HG03139 (cell line): ENCODE data around the gene TMEM108.

Experiments
- ATAC-seq: cut with Tn5 transposase; IDR thresholded peaks from one replicate; pipeline ENCODE4 v1.9.1; 2021; ENCODE audit not compliant: unreplicated experiment

Gene TMEM108

GRCh38 chr3:133273346-133273745 lies 235.2 kb downstream of the TMEM108 start:
- ATAC-seq: no peak

- no peak for ATAC-seq
Measured at GRCh38 chr3:133274477-133274876, 236.3 kb downstream of the TMEM108 start.

GRCh38 chr3:133276594-133276993 lies 238.4 kb downstream of the TMEM108 start:
- no peak for ATAC-seq

GRCh38 chr3:133277813-133278212 lies 239.6 kb downstream of the TMEM108 start:
- no peak for ATAC-seq

- ATAC-seq: no peak
Measured at GRCh38 chr3:133278260-133279043, 240.3 kb downstream of the TMEM108 start.

GRCh38 chr3:133280586-133280985 lies 242.4 kb downstream of the TMEM108 start:
- ATAC-seq: no peak

GRCh38 chr3:133282236-133282635 lies 244.0 kb downstream of the TMEM108 start:
- no peak for ATAC-seq

- ATAC-seq: no peak
Measured at GRCh38 chr3:133283958-133284807, 246.0 kb downstream of the TMEM108 start.

- no peak for ATAC-seq
Measured at GRCh38 chr3:133289322-133289721, 251.1 kb downstream of the TMEM108 start.

- no peak for ATAC-seq
Measured at GRCh38 chr3:133292296-133292695, 254.1 kb downstream of the TMEM108 start.

GRCh38 chr3:133293397-133294110 lies 255.4 kb downstream of the TMEM108 start:
- ATAC-seq: no peak

- ATAC-seq: no peak
Measured at GRCh38 chr3:133294253-133294652, 256.1 kb downstream of the TMEM108 start.

GRCh38 chr3:133295199-133295901 lies 257.2 kb downstream of the TMEM108 start:
- no peak for ATAC-seq

GRCh38 chr3:133295944-133296917 lies 258.0 kb downstream of the TMEM108 start:
- no peak for ATAC-seq

- ATAC-seq: no peak
Measured at GRCh38 chr3:133296981-133297380, 258.8 kb downstream of the TMEM108 start.

- ATAC-seq: no peak
Measured at GRCh38 chr3:133300102-133300501, 261.9 kb downstream of the TMEM108 start.

- no peak for ATAC-seq
Measured at GRCh38 chr3:133301194-133301593, 263.0 kb downstream of the TMEM108 start.

- ATAC-seq: no peak
Measured at GRCh38 chr3:133301731-133302130, 263.5 kb downstream of the TMEM108 start.

GRCh38 chr3:133303430-133303829 lies 265.2 kb downstream of the TMEM108 start:
- ATAC-seq: no peak

- ATAC-seq: no peak
Measured at GRCh38 chr3:133317866-133318265, 279.7 kb downstream of the TMEM108 start.
